Thyroid gland (tissue), 4 donors: ENCODE data around the gene ANKS1A.

Source experiments
- CTCF ChIP-seq, 6 experiments: fragments of 200-600 bp in 3 of 6; fragments of 450-650 bp in 3 of 6; sonication (generic) in 3 of 6; IDR thresholded peaks; one replicate each; pipeline ENCODE4 v1.5.1; 2016 to 2019; ENCODE audit warnings: antibody characterized with exemption in 6 of 6, mild to moderate bottlenecking in 2 of 6, inconsistent platforms in 1 of 6, moderate library complexity in 1 of 6
- POLR2A ChIP-seq, 2 donors: fragments of 450-650 bp; IDR thresholded peaks; one replicate each; pipeline ENCODE4 v1.6.1; 2017; ENCODE audit warnings: antibody characterized with exemption in 2 of 2, mild to moderate bottlenecking in 2 of 2, moderate library complexity in 1 of 2

- no peak for TF ChIP-seq CTCF (IDR thresholded peaks at IDR 0.05)
- TF ChIP-seq POLR2A (IDR thresholded peaks at IDR 0.05): no peak
Observed at GRCh38 chr6:34866509-34866908, 22.5 kb upstream of the ANKS1A start.
